G401 (cell line): ENCODE results near the gene ATL1. TPM values are rescaled to one million over a fixed set of nuclear protein-coding genes. Genes with fewer than 3 reads are reported as not detected.

Experiments
- DNase-seq: peaks from one replicate; pipeline ENCODE4 v3.0.0-alpha.2; 2015; ENCODE audit warnings: low spot score
- in situ Hi-C: cut with HindIII; loops from 2 replicates; pipeline ENCODE4 v1.10.0; 2016; ENCODE audit warnings: low sequenced_read_pairs, mixed read lengths
- total RNA-seq: library from RNA; depleted of rRNA; stranded (reverse); fragments of >200 nt; shearing (Covaris generic); gene quantifications from 2 replicates; pipeline ENCODE4 v1.2.3, GENCODE V29; 2014; rRNA removed

Gene ATL1
- total RNA-seq, 1 experiment from 2014 or later = 2.8 TPM

DNA sequence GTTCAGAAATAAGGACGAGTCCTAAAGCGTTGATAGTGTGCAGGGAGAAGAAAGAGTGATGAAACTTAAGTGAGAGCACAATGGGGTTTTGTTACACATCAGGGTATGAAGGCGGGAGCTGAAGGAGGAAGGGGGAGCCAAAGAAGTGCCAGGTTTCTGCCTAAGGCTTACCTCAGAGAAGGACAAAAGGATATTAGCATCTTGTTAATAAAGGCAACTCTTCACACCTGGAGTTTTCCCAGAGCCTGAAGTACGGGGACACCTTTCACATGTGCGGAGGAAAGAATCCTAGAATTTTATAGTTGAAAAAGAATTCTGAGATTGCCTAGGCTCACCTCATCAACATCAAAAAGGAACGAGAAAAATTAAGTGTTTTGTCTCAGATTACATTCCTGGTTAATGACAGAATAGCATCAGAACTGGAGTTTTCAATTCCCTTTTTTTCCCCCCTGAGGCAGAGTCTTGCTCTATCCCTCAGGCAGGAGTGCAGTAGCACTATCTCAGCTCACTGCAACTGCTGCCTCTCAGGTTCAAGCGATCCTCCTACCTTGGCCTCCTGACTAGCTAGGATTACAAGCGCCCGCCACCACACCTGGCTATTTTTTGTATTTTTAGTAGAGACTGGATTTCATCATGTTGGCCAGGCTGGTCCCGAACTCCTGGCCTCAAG lies 110.4 kb downstream of the ATL1 start:
- in situ Hi-C loops = no loop called here
- DNase-seq = no peak

DNA sequence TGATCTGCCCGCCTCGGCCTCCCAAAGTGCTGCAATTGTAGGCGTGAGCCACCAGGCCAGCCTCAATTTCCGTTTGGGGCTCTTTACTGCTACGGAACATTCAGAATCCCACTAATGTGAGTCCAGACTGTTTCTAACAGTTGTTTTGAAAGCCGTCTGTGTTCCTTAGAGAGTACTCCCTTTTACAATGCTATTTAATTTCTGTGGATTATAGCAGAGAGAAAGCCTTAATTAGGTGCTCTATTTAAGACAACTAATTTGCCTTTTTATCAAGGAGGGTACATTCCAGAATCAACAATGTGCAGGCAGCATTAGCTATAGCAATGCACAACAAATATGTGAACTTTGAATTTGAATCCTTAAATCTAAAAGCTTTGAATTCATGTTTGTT lies 110.9 kb downstream of the ATL1 start:
- in situ Hi-C loops = no loop called here
- DNase-seq = no peak

DNA sequence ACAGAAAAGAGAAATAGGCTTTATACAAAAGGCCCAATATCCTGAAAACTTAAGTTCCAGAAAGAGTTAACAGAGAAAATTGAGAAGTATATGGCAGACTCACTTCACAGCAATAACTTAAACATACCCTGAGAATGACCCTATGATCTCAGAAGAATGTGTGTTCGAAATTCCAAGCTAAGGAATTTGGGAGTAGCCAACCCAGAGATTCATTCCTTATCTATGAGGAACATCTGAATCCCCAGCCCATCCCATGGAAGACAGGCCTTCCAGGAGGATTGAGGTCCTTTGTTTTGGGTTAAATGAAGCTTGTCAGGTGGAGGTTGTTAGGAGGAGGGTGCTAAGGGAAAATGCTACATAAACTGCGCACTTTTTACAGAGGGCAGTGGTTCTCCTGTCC lies 115.7 kb downstream of the ATL1 start:
- in situ Hi-C loops = no loop called here
- DNase-seq = no peak

DNA sequence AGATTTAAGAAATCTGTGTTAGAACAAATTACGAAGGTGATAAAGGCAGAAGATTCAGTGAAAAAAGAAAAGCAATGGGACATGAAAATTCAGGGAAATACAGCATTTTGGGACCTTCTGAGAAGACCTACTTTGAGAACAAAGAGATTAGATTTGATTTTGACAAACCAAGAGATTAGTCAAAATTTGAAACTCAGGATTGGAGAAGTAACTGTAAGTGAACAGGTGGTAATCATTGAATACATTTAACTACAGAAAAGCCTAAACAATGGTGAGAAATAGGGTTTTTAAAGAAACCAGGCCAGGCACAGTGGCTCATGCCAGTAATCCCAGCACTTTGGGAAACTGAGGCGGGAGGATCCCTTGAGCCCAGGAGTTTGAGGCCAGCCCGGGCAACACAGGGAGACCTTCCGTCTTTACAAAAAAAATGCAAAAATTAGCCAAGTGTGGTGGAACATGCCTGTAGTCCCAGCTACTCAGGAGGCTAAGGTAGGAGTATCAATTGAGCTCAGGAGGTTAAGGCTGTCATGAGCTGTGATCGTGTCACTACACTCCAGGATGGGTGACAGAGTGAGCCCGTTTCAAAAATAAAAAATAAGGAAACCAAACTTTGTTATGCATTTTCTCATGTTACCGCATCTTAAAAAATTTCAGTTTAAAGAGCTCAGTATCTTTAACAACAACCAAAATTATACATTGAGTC lies 117.0 kb downstream of the ATL1 start:
- DNase-seq = no peak
- in situ Hi-C loops = no loop called here

DNA sequence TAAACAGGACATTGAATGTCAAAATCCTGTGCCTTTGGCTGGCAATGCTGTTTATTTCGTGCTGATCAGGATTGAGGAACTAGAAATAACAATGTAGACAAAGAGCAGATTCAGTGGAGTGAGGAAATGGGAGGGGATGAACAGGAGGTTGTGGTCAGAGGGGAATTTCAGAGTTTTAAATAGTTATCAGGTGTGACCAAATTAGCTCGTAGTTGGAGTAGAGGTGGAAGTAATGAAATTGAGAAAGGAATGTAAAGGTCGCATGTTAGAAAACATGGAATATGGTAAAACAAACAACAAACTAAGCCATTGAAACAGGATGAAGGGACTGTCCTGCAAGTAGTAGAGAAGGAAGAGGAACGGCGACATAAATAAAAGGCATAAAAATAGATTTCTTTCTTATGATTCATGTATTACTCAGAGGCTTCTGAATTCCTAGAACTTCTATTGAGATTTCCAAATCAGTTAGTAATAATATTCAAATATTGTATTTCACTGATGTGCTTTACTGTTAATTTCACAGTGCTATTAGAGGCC lies 117.7 kb downstream of the ATL1 start:
- DNase-seq = no peak
- in situ Hi-C loops = no loop called here

DNA sequence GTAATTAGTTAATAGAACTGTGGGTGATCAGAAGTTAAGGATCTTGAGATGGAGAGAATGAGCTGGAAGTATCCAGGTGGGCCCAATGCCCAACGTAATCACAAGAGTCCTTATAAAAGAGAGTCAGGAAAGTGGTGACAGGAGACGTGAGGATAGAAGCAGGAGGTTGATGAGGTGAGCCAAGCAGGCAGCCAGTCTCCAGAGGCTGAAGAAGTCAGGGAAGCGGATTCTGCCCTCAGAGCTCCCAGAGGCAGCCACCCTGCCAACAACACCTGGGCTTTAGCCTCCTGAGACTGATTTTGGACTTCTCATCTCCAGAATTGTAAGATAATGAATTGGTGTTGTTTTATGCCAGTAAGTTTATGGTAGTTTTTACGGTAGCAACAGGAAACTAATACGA lies 118.2 kb downstream of the ATL1 start:
- in situ Hi-C loops = no loop called here
- no peak for DNase-seq

DNA sequence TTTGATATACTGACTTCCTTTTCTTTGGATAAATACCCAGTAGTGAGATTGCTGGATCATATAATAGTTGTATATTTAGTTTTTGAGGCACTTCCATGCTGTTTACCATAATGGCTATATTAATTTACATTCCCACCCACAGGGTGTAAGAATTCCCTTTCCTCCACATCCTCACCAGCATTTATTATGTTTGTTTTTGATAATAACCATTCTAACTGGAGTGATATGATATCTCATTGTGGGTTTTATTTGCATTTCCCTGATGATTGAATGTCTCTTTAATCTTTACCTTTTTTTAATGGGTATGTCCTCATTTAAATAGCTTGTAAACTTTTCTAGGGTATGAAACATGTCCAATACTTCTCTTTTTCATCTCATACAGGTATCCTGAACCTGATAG lies 119.7 kb downstream of the ATL1 start:
- in situ Hi-C loops = no loop called here
- DNase-seq = no peak

Other genes starting within 250 kb of the ATL1 start
- 23.0 and 31.6 TPM in 2 replicates for gene L2HGDH, start 247.9 kb upstream of the ATL1 start, total RNA-seq
- gene DMAC2L, start 247.8 kb upstream of the ATL1 start, total RNA-seq = 8.8 and 31.0 TPM in 2 replicates
- gene CDKL1, start 163.3 kb upstream of the ATL1 start, total RNA-seq = 0.27 and 0.80 TPM in 2 replicates
- gene MAP4K5, start 27.6 kb upstream of the ATL1 start, total RNA-seq = 29.1 and 57.1 TPM in 2 replicates
- 28.8 and 29.8 TPM in 2 replicates for gene SAV1, start 108.2 kb downstream of the ATL1 start, total RNA-seq